GM12878 (cell line): ENCODE measurements around the gene VEPH1. TPM values are rescaled to one million over a fixed set of nuclear protein-coding genes. Genes with fewer than 3 reads are reported as not detected.

Experiments used
- ATAC-seq: fragments of 200-7000 bp; cut with Tn5 transposase; 3 replicates; pipeline ENCODE4 v1.9.1; 2020; ENCODE audit warnings: mild to moderate bottlenecking, moderate library complexity
- BruUV-seq: library from RNA; stranded (reverse); fragments of 400-500 nt; replicated peaks from 2 replicates; lab custom pipeline; 2021; lab: Mats Ljungman, UMichigan
- CTCF ChIA-PET: fragments of 300-600 bp; sonication (Branson Sonifier 250); formaldehyde crosslinking; extraction: SDS; loops from one replicate; lab custom pipeline; 2021; ENCODE audit warnings: inconsistent platforms; lab: Yijun Ruan, JAX
- POLR2A ChIA-PET: fragments of 350-600 bp; formaldehyde crosslinking; extraction: SDS; loops from one replicate; lab custom pipeline; 2021; ENCODE audit warnings: inconsistent platforms; lab: Charles Lee
- RAD21 ChIA-PET: fragments of 300-600 bp; sonication (Branson Sonifier 250); formaldehyde crosslinking; loops from one replicate; lab custom pipeline; 2023; ENCODE audit warnings: antibody characterized with exemption; ENCODE audit not compliant: unreplicated experiment; lab: Charles Lee
- SMC1A ChIA-PET: fragments of 300-600 bp; sonication (Branson Sonifier 250); formaldehyde crosslinking; loops from one replicate; lab custom pipeline; 2023; ENCODE audit not compliant: unreplicated experiment, uncharacterized antibody; lab: Charles Lee
- DNase-seq: peaks from one replicate; pipeline ENCODE4 v3.0.0-alpha.2; 2011; ENCODE audit warnings: low read depth, low spot score
- FAIRE-seq: peaks from 3 replicates; lab custom pipeline; 2011; peaks lifted over from hg19 to GRCh38; lab: Jason Lieb, UNC
- H2AFZ ChIP-seq: 2 replicates; pipeline ENCODE4 v1.6.0; 2011; ENCODE audit warnings: low read depth, low read length, control low read depth; ENCODE audit not compliant: control insufficient read depth
- H3K27ac ChIP-seq: 2 replicates; pipeline ENCODE4 v1.5.1; 2011; ENCODE audit warnings: control low read depth; ENCODE audit not compliant: control insufficient read depth, insufficient read depth
- H3K27me3 ChIP-seq, 2 experiments: replicated peaks in 1 of 2; 2 replicates each; pipeline versions ENCODE4 v1.6.0 to v1.6.1; 2011; ENCODE audit warnings: low read length in 1 of 2; ENCODE audit not compliant: control insufficient read depth in 2 of 2, insufficient read depth in 2 of 2
- H3K36me3 ChIP-seq, 2 experiments: 2 replicates each; pipeline ENCODE4 v1.5.1; 2011; ENCODE audit warnings: low read length in 1 of 2; ENCODE audit not compliant: control insufficient read depth in 2 of 2, insufficient read depth in 2 of 2
- H3K4me1 ChIP-seq: 2 replicates; pipeline ENCODE4 v1.6.1; 2011; ENCODE audit warnings: mild to moderate bottlenecking, low read length, moderate library complexity, mixed read lengths; ENCODE audit not compliant: control insufficient read depth, insufficient read depth
- H3K4me2 ChIP-seq: 2 replicates; pipeline ENCODE4 v1.6.0; 2011; ENCODE audit warnings: control low read depth; ENCODE audit not compliant: control insufficient read depth, insufficient read depth
- H3K4me3 ChIP-seq: fragments of 200-600 bp; sonication (generic); 2 replicates; pipeline ENCODE4 v1.5.1; 2016
- H3K79me2 ChIP-seq: 2 replicates; pipeline ENCODE4 v1.6.0; 2011; ENCODE audit warnings: low read length; ENCODE audit not compliant: control insufficient read depth, insufficient read depth
- H3K9ac ChIP-seq: 2 replicates; pipeline ENCODE4 v1.8.0; 2011; ENCODE audit warnings: low read length, control low read depth, mixed read lengths; ENCODE audit not compliant: control insufficient read depth, insufficient read depth
- H3K9me3 ChIP-seq: replicated peaks from 3 replicates; pipeline ENCODE4 v1.5.1; 2011; ENCODE audit warnings: mild to moderate bottlenecking, low read length; ENCODE audit not compliant: control insufficient read depth, insufficient read depth
- H4K20me1 ChIP-seq: 2 replicates; pipeline ENCODE4 v1.6.0; 2011; ENCODE audit not compliant: control insufficient read depth, insufficient read depth
- BCLAF1 ChIP-seq: fragments of 450-650 bp; IDR thresholded peaks from 2 replicates; pipeline ENCODE4 v1.6.1; 2017; ENCODE audit warnings: antibody characterized with exemption, mild to moderate bottlenecking, moderate library complexity
- MEF2B ChIP-seq: fragments of 450-650 bp; IDR thresholded peaks from 2 replicates; pipeline ENCODE4 v1.6.1; 2018; ENCODE audit warnings: mild to moderate bottlenecking, moderate library complexity; ENCODE audit not compliant: partially characterized antibody, poor library complexity, severe bottlenecking
- PAX8 ChIP-seq: fragments of 450-650 bp; IDR thresholded peaks from 2 replicates; pipeline ENCODE4 v1.6.1; 2017; ENCODE audit warnings: mild to moderate bottlenecking, moderate library complexity
- ZNF592 ChIP-seq: fragments of 450-650 bp; IDR thresholded peaks from 2 replicates; pipeline ENCODE4 v1.6.1; 2017; ENCODE audit warnings: mild to moderate bottlenecking, moderate library complexity
- WGBS: methylation state at CpG from one replicate; pipeline ENCODE4 v1.1.6; 2016; ENCODE audit warnings: low lambda C conversion rate; ENCODE audit not compliant: insufficient replicate concordance, insufficient coverage; ENCODE audit errors: missing lambda C conversion rate; 5-methylcytosine and 5-hydroxymethylcytosine counted together
- in situ Hi-C: fragments of 300-500 bp; cut with MboI; formaldehyde crosslinking; loops from 9 replicates; pipeline ENCODE4 v1.14.3; 2018; ENCODE audit warnings: mixed read lengths
- intact Hi-C: fragments of 100-400 bp; cut with micrococcal nuclease; formaldehyde crosslinking; loops from one replicate; pipeline ENCODE4 v1.14.2; 2022; ENCODE audit not compliant: unreplicated experiment
- polyA plus RNA-seq, 11 experiments: library from polyadenylated mRNA; depleted of rRNA in 4 of 11; unstranded in 6 of 11; stranded (reverse) in 5 of 11; fragments of >200 nt; fragmentation: Nextera tagmentation in 4 of 11; fragmentation: Illumina TruSeq in 1 of 11; extraction: Ambion mirVana in 4 of 11; extraction: Trizol in 1 of 11; gene quantifications; 1 replicate in 1 of 11; 2 replicates in 10 of 11; pipeline versions ENCODE4 v1.2.1 to v1.2.3, GENCODE V29; 2011 to 2016; ENCODE audit warnings: inconsistent platforms in 2 of 11, missing spikeins in 2 of 11, low read depth in 1 of 11
- total RNA-seq, 4 experiments: library from RNA; depleted of rRNA in 3 of 4; stranded (reverse); fragments of >200 nt in 3 of 4; fragmentation: Illumina TruSeq in 1 of 4; extraction: Trizol in 1 of 4; gene quantifications; 2 replicates each; pipeline versions ENCODE4 v1.2.1 to v1.2.3, GENCODE V29; 2013 to 2021

Gene VEPH1
- total and polyA plus RNA-seq, 10 of the 15 experiments (the other 5 are each of a cell fraction or from before 2014, with no cell fraction given): 0.04 to 0.26 (median 0.17) TPM; not detected in 7

- no peak for ATAC-seq
- TF ChIP-seq MEF2B (no peak), BCLAF1 (no peak), PAX8 (no peak), ZNF592 (no peak)
- WGBS: 46% methylated on average over 6 of the region's 6 CpGs
- no TSS peak for BruUV-seq
- intact Hi-C loops (no loop called here), in situ Hi-C loops (no loop called here)
- Histone ChIP-seq H3K79me2 (no peaks in the 10 kb centered on the region), H3K27me3 (no peaks in the 10 kb centered on the region), H4K20me1 (no peaks in the 10 kb centered on the region), H3K27ac (no peak overlapping the region), H3K4me1 (no peaks in the 10 kb centered on the region), H3K4me2 (no peak overlapping the region), H3K9ac (no peak overlapping the region), H3K36me3 (no peaks in the 10 kb centered on the region), H3K4me3 (no peak overlapping the region), H3K9me3 (no peaks in the 10 kb centered on the region; the same call in 2 of the 3 replicates), H2AFZ (no peak overlapping the region)
- CTCF ChIA-PET: interaction anchor here (0.9 kb wide), 1 partner anchor 31 kb away, joined by 3 read pairs; no protein-coding TSS in a partner anchor
- no peak for DNase-seq
- SMC1A ChIA-PET: no interaction called here
- no peak for FAIRE-seq
- POLR2A ChIA-PET: no interaction called here
- RAD21 ChIA-PET: no interaction called here
Observed at GRCh38 chr3:157541506-157542236, 38.5 kb upstream of the VEPH1 start.
